ENCODE data around the gene THAP12. TPM values are rescaled to one million over a fixed set of nuclear protein-coding genes. Genes with fewer than 3 reads are reported as not detected.
A peak's percentile ranks its signal among the peaks of the same experiment; 100 is the strongest.

Gene THAP12
- total RNA-seq, 1 experiment from 2014 or later, result 44.1 TPM

- Histone ChIP-seq H3K4me3 (replicated peaks in 1 of 2; ENCODE audit: low read depth in 1 of 2, low read length in 2 of 2) (no peak overlapping the region), H3K9me3 (ENCODE audit: control insufficient read depth in 1 of 2, insufficient read depth in 1 of 2, low read depth in 1 of 2, low read length in 2 of 2) (no peaks in the 10 kb centered on the region), H3K27me3 (ENCODE audit: insufficient read depth, low read length) (no peaks in the 10 kb centered on the region), H3K4me1 (ENCODE audit: control insufficient read depth in 1 of 2, insufficient read depth in 2 of 2, low read length in 2 of 2) (no peaks in the 10 kb centered on the region), H3K9ac (ENCODE audit: low read length) (no peak overlapping the region), H4K20me1 (ENCODE audit: insufficient read depth) (no peaks in the 10 kb centered on the region), H3K27ac (ENCODE audit: low read depth, low read length) (no peak overlapping the region), H3K36me3 (ENCODE audit: control insufficient read depth in 1 of 2, insufficient read depth in 2 of 2, low read length in 2 of 2) (no peaks in the 10 kb centered on the region; a peak in 1 of 4 replicates), H3K9me2 (ENCODE audit: insufficient read depth) (no peaks in the 10 kb centered on the region), H2AFZ (ENCODE audit: low read depth, low read length, poor library complexity, severe bottlenecking) (no peak overlapping the region), H3K4me2 (ENCODE audit: low read length) (no peak overlapping the region), H3K79me2 (ENCODE audit: insufficient read depth, low read length) (no peaks in the 10 kb centered on the region)
- no TSS peak for BruUV-seq (replicated peaks)
- POLR2A ChIA-PET, result no interaction called here
- intact Hi-C loops (cut with micrococcal nuclease), result no loop called here
- TF ChIP-seq RAD21 (IDR thresholded peaks at IDR 0.05; ENCODE audit: low read depth) (peak; percentile 14; the same call in 1 of the 2 replicates), JUND (IDR thresholded peaks at IDR 0.05) (no peak), YY1 (IDR thresholded peaks at IDR 0.05; ENCODE audit: extremely low read depth, insufficient replicate concordance, low read depth, low read length) (no peak)
- ATAC-seq (no peak), DNase-seq (ENCODE audit: low read depth, low spot score) (no peak)
- CTCF ChIA-PET, result no interaction called here
- RAD21 ChIA-PET (ENCODE audit: low non-redundant PET in 1 of 2, low total read pairs in 2 of 2, uncharacterized antibody in 2 of 2, unreplicated experiment in 2 of 2), result no interaction called here
Measured at GRCh38 chr11:76347466-76347865, 33.5 kb downstream of the THAP12 start.

- intact Hi-C loops (cut with micrococcal nuclease), result no loop called here
- no peak for DNase-seq (ENCODE audit: low read depth, low spot score)
- Histone ChIP-seq H3K36me3 (ENCODE audit: control insufficient read depth in 1 of 2, insufficient read depth in 2 of 2, low read length in 2 of 2) (no peaks in the 10 kb centered on the region), H2AFZ (ENCODE audit: low read depth, low read length, poor library complexity, severe bottlenecking) (no peak overlapping the region), H3K27me3 (ENCODE audit: insufficient read depth, low read length) (no peaks in the 10 kb centered on the region), H3K4me1 (ENCODE audit: control insufficient read depth in 1 of 2, insufficient read depth in 2 of 2, low read length in 2 of 2) (no peaks in the 10 kb centered on the region), H3K9ac (ENCODE audit: low read length) (no peak overlapping the region), H3K9me2 (ENCODE audit: insufficient read depth) (no peaks in the 10 kb centered on the region), H4K20me1 (ENCODE audit: insufficient read depth) (no peaks in the 10 kb centered on the region), H3K27ac (ENCODE audit: low read depth, low read length) (no peak overlapping the region), H3K4me3 (replicated peaks in 1 of 2; ENCODE audit: low read depth in 1 of 2, low read length in 2 of 2) (no peak overlapping the region), H3K9me3 (ENCODE audit: control insufficient read depth in 1 of 2, insufficient read depth in 1 of 2, low read depth in 1 of 2, low read length in 2 of 2) (peaks cover 4 to 10% of the 10 kb centered on the region in 2 experiments; a peak in 3 of 4 replicates), H3K79me2 (ENCODE audit: insufficient read depth, low read length) (no peaks in the 10 kb centered on the region), H3K4me2 (ENCODE audit: low read length) (no peak overlapping the region)
- ChIA-PET RAD21 (ENCODE audit: low non-redundant PET in 1 of 2, low total read pairs in 2 of 2, uncharacterized antibody in 2 of 2, unreplicated experiment in 2 of 2) (no interaction called here), CTCF (no interaction called here), POLR2A (no interaction called here)
- no peak for ATAC-seq
- TF ChIP-seq POLR2A (IDR thresholded peaks at IDR 0.05; ENCODE audit: borderline replicate concordance, extremely low read depth, insufficient read depth, insufficient read length) (no peak), JUND (IDR thresholded peaks at IDR 0.05) (no peak), RAD21 (IDR thresholded peaks at IDR 0.05; ENCODE audit: low read depth) (no peak)
- no TSS peak for BruUV-seq (replicated peaks)
Measured at GRCh38 chr11:76339221-76339620, 41.7 kb downstream of the THAP12 start.
